ENCODE results near the gene GLIPR1. TPM values are rescaled to one million over a fixed set of nuclear protein-coding genes. Genes with fewer than 3 reads are reported as not detected.
"Not testable (repeated sequence)": the region's sequence is repeated elsewhere in the genome, so short reads cannot be mapped to it uniquely, and the experiment has no call there.

Gene GLIPR1
- total and polyA plus RNA-seq, 10 of the 15 experiments (the other 5 are each of a cell fraction or from before 2014, with no cell fraction given): 18.2 to 62.6 (median 32.2) TPM

- Histone ChIP-seq H3K36me3 (ENCODE audit: control insufficient read depth in 2 of 2, insufficient read depth in 2 of 2, low read length in 1 of 2) (no peaks in the 10 kb centered on the region), H3K4me3 (no peak overlapping the region), H3K4me1 (ENCODE audit: control insufficient read depth, insufficient read depth, low read length) (no peaks in the 10 kb centered on the region), H3K9ac (ENCODE audit: control insufficient read depth, insufficient read depth, low read length) (no peak overlapping the region), H3K79me2 (ENCODE audit: control insufficient read depth, insufficient read depth, low read length) (no peaks in the 10 kb centered on the region), H2AFZ (ENCODE audit: control insufficient read depth, low read depth, low read length) (no peak overlapping the region), H3K9me3 (replicated peaks; ENCODE audit: control insufficient read depth, insufficient read depth, low read length) (no peaks in the 10 kb centered on the region), H3K4me2 (ENCODE audit: control insufficient read depth, insufficient read depth) (no peak overlapping the region), H3K27me3 (replicated peaks in 1 of 2; ENCODE audit: control insufficient read depth in 2 of 2, insufficient read depth in 2 of 2, low read length in 1 of 2) (no peaks in the 10 kb centered on the region; a peak in 1 of 4 replicates), H3K27ac (ENCODE audit: control insufficient read depth, insufficient read depth) (no peak overlapping the region), H4K20me1 (ENCODE audit: control insufficient read depth, insufficient read depth) (no peaks in the 10 kb centered on the region)
- intact Hi-C loops (cut with micrococcal nuclease; ENCODE audit: unreplicated experiment): no loop called here
- no peak for FAIRE-seq
- ATAC-seq: no peak
- SMC1A ChIA-PET (ENCODE audit: uncharacterized antibody, unreplicated experiment): no interaction called here
- 16% methylated on average over 3 of the region's 3 CpGs for WGBS (ENCODE audit: insufficient coverage, insufficient replicate concordance, low lambda C conversion rate, missing lambda C conversion rate)
- TF ChIP-seq RBBP5 (conservative IDR thresholded peaks at IDR 0.05): no peak
- RAD21 ChIA-PET (ENCODE audit: unreplicated experiment): no interaction called here
- in situ Hi-C loops (cut with MboI): no loop called here
- DNase-seq (ENCODE audit: low read depth, low spot score): no peak
- POLR2A ChIA-PET: no interaction called here
- CTCF ChIA-PET: interaction anchor here (2.1 kb wide), 1 partner anchor 41 kb away, joined by 7 read pairs; no protein-coding TSS in a partner anchor
- BruUV-seq (replicated peaks): no TSS peak
Measured at GRCh38 chr12:75443709-75444108, 36.8 kb upstream of the GLIPR1 start.

- CTCF ChIA-PET: no interaction called here
- no peak for DNase-seq (ENCODE audit: low read depth, low spot score)
Measured at GRCh38 chr12:75444429-75445136, 36.0 kb upstream of the GLIPR1 start.

GRCh38 chr12:75445137-75445507 lies 35.4 kb upstream of the GLIPR1 start:
- intact Hi-C loops (cut with micrococcal nuclease; ENCODE audit: unreplicated experiment); BruUV-seq (replicated peaks); H3K79me2 ChIP-seq (ENCODE audit: control insufficient read depth, insufficient read depth, low read length); FAIRE-seq; H3K36me3 ChIP-seq (ENCODE audit: control insufficient read depth in 2 of 2, insufficient read depth in 2 of 2, low read length in 1 of 2); RAD21 ChIA-PET (ENCODE audit: unreplicated experiment); H3K9me3 ChIP-seq (replicated peaks; ENCODE audit: control insufficient read depth, insufficient read depth, low read length); H3K4me1 ChIP-seq (ENCODE audit: control insufficient read depth, insufficient read depth, low read length); H3K9ac ChIP-seq (ENCODE audit: control insufficient read depth, insufficient read depth, low read length); ATAC-seq; DNase-seq (ENCODE audit: low read depth, low spot score); H3K27me3 ChIP-seq (replicated peaks in 1 of 2; ENCODE audit: control insufficient read depth in 2 of 2, insufficient read depth in 2 of 2, low read length in 1 of 2); in situ Hi-C loops (cut with MboI); H4K20me1 ChIP-seq (ENCODE audit: control insufficient read depth, insufficient read depth); H3K4me3 ChIP-seq; H3K27ac ChIP-seq (ENCODE audit: control insufficient read depth, insufficient read depth); H2AFZ ChIP-seq (ENCODE audit: control insufficient read depth, low read depth, low read length); POLR2A ChIA-PET; H3K4me2 ChIP-seq (ENCODE audit: control insufficient read depth, insufficient read depth): not testable (repeated sequence)
- ChIA-PET SMC1A (ENCODE audit: uncharacterized antibody, unreplicated experiment) (interaction anchor here (1.0 kb wide), 1 partner anchor 47 kb away, joined by 3 read pairs; no protein-coding TSS in a partner anchor), CTCF (interaction anchor here (1.1 to 1.6 kb wide), 2 partner anchors 39 to 110 kb away, joined by 3 to 5 read pairs; no protein-coding TSS in a partner anchor)
- 50% methylated on average over 7 of the region's 7 CpGs for WGBS (ENCODE audit: insufficient coverage, insufficient replicate concordance, low lambda C conversion rate, missing lambda C conversion rate)

More at GRCh38 chr12:75444429-75445136, 36.0 kb upstream of the GLIPR1 start:
- Histone ChIP-seq H4K20me1 (ENCODE audit: control insufficient read depth, insufficient read depth) (no peaks in the 10 kb centered on the region), H3K4me3 (no peak overlapping the region), H3K4me2 (ENCODE audit: control insufficient read depth, insufficient read depth) (no peak overlapping the region), H3K4me1 (ENCODE audit: control insufficient read depth, insufficient read depth, low read length) (no peaks in the 10 kb centered on the region), H3K79me2 (ENCODE audit: control insufficient read depth, insufficient read depth, low read length) (no peaks in the 10 kb centered on the region), H3K27ac (ENCODE audit: control insufficient read depth, insufficient read depth) (no peak overlapping the region), H3K27me3 (replicated peaks in 1 of 2; ENCODE audit: control insufficient read depth in 2 of 2, insufficient read depth in 2 of 2, low read length in 1 of 2) (no peaks in the 10 kb centered on the region; a peak in 1 of 4 replicates), H2AFZ (ENCODE audit: control insufficient read depth, low read depth, low read length) (no peak overlapping the region), H3K9me3 (replicated peaks; ENCODE audit: control insufficient read depth, insufficient read depth, low read length) (no peaks in the 10 kb centered on the region), H3K9ac (ENCODE audit: control insufficient read depth, insufficient read depth, low read length) (no peak overlapping the region), H3K36me3 (ENCODE audit: control insufficient read depth in 2 of 2, insufficient read depth in 2 of 2, low read length in 1 of 2) (no peaks in the 10 kb centered on the region)
- SMC1A ChIA-PET (ENCODE audit: uncharacterized antibody, unreplicated experiment): no interaction called here
- WGBS (ENCODE audit: insufficient coverage, insufficient replicate concordance, low lambda C conversion rate, missing lambda C conversion rate): 91% methylated on average over 6 of the region's 6 CpGs
- RAD21 ChIA-PET (ENCODE audit: unreplicated experiment): no interaction called here
- TF ChIP-seq E4F1 (IDR thresholded peaks at IDR 0.05; ENCODE audit: borderline replicate concordance, partially characterized antibody) (no peak), TAF1 (IDR thresholded peaks at IDR 0.05; ENCODE audit: borderline replicate concordance, low read depth, low read length) (no peak), RAD51 (IDR thresholded peaks at IDR 0.05) (no peak), SMAD5 (IDR thresholded peaks at IDR 0.05; ENCODE audit: low read depth) (no peak)
- in situ Hi-C loops (cut with MboI) (no loop called here), intact Hi-C loops (cut with micrococcal nuclease; ENCODE audit: unreplicated experiment) (no loop called here)
- BruUV-seq (replicated peaks): no TSS peak
- POLR2A ChIA-PET: no interaction called here
- FAIRE-seq (no peak), ATAC-seq (no peak)

Measured in GM12878 (cell line).